GM15510 (cell line): Measurements from ENCODE around the gene TRMU.

Source experiments
- POLR2A ChIP-seq: IDR thresholded peaks from 3 replicates; pipeline ENCODE4 v1.6.1; 2011; ENCODE audit warnings: borderline replicate concordance; ENCODE audit not compliant: insufficient read length; ENCODE audit errors: extremely low read depth

TRMU gene

GRCh38 chr22:46349238-46349637 lies 13.7 kb downstream of the TRMU start:
- TF ChIP-seq POLR2A: no peak

GRCh38 chr22:46349681-46350080 lies 14.2 kb downstream of the TRMU start:
- TF ChIP-seq POLR2A: no peak

GRCh38 chr22:46350121-46350520 lies 14.6 kb downstream of the TRMU start:
- no peak for TF ChIP-seq POLR2A

GRCh38 chr22:46350646-46351045 lies 15.1 kb downstream of the TRMU start:
- TF ChIP-seq POLR2A: no peak

- TF ChIP-seq POLR2A: no peak
These were observed 15.7 kb downstream of the TRMU start for GRCh38 chr22:46351131-46351735.

- TF ChIP-seq POLR2A: no peak
These were observed 16.3 kb downstream of the TRMU start for GRCh38 chr22:46351767-46352166.

- TF ChIP-seq POLR2A: no peak
These were observed 16.8 kb downstream of the TRMU start for GRCh38 chr22:46352276-46352675.

- TF ChIP-seq POLR2A: no peak
These were observed 17.3 kb downstream of the TRMU start for GRCh38 chr22:46352691-46353386.

GRCh38 chr22:46353483-46354105 lies 18.1 kb downstream of the TRMU start:
- TF ChIP-seq POLR2A: no peak

GRCh38 chr22:46354176-46354992 lies 18.9 kb downstream of the TRMU start:
- TF ChIP-seq POLR2A: no peak

- TF ChIP-seq POLR2A: no peak
These were observed 19.4 kb downstream of the TRMU start for GRCh38 chr22:46354993-46355305.

GRCh38 chr22:46355369-46355995 lies 20.0 kb downstream of the TRMU start:
- no peak for TF ChIP-seq POLR2A

- TF ChIP-seq POLR2A: no peak
These were observed 20.5 kb downstream of the TRMU start for GRCh38 chr22:46355996-46356471.
